GM12878 (cell line): Measurements from ENCODE around the gene OAS1. TPM values are rescaled to one million over a fixed set of nuclear protein-coding genes. Genes with fewer than 3 reads are reported as not detected.

Source experiments
- ATAC-seq: fragments of 200-7000 bp; cut with Tn5 transposase; 3 replicates; pipeline ENCODE4 v1.9.1; 2020; ENCODE audit warnings: mild to moderate bottlenecking, moderate library complexity
- BruUV-seq: library from RNA; stranded (reverse); fragments of 400-500 nt; replicated peaks from 2 replicates; lab custom pipeline; 2021; lab: Mats Ljungman, UMichigan
- CTCF ChIA-PET: fragments of 300-600 bp; sonication (Branson Sonifier 250); formaldehyde crosslinking; extraction: SDS; loops from one replicate; lab custom pipeline; 2021; ENCODE audit warnings: inconsistent platforms; lab: Yijun Ruan, JAX
- POLR2A ChIA-PET: fragments of 350-600 bp; formaldehyde crosslinking; extraction: SDS; loops from one replicate; lab custom pipeline; 2021; ENCODE audit warnings: inconsistent platforms; lab: Charles Lee
- RAD21 ChIA-PET: fragments of 300-600 bp; sonication (Branson Sonifier 250); formaldehyde crosslinking; loops from one replicate; lab custom pipeline; 2023; ENCODE audit warnings: antibody characterized with exemption; ENCODE audit not compliant: unreplicated experiment; lab: Charles Lee
- SMC1A ChIA-PET: fragments of 300-600 bp; sonication (Branson Sonifier 250); formaldehyde crosslinking; loops from one replicate; lab custom pipeline; 2023; ENCODE audit not compliant: unreplicated experiment, uncharacterized antibody; lab: Charles Lee
- DNase-seq: peaks from one replicate; pipeline ENCODE4 v3.0.0-alpha.2; 2011; ENCODE audit warnings: low read depth, low spot score
- FAIRE-seq: peaks from 3 replicates; lab custom pipeline; 2011; peaks lifted over from hg19 to GRCh38; lab: Jason Lieb, UNC
- H2AFZ ChIP-seq: 2 replicates; pipeline ENCODE4 v1.6.0; 2011; ENCODE audit warnings: low read depth, low read length, control low read depth; ENCODE audit not compliant: control insufficient read depth
- H3K27ac ChIP-seq: 2 replicates; pipeline ENCODE4 v1.5.1; 2011; ENCODE audit warnings: control low read depth; ENCODE audit not compliant: control insufficient read depth, insufficient read depth
- H3K27me3 ChIP-seq, 2 experiments: replicated peaks in 1 of 2; 2 replicates each; pipeline versions ENCODE4 v1.6.0 to v1.6.1; 2011; ENCODE audit warnings: low read length in 1 of 2; ENCODE audit not compliant: control insufficient read depth in 2 of 2, insufficient read depth in 2 of 2
- H3K36me3 ChIP-seq, 2 experiments: 2 replicates each; pipeline ENCODE4 v1.5.1; 2011; ENCODE audit warnings: low read length in 1 of 2; ENCODE audit not compliant: control insufficient read depth in 2 of 2, insufficient read depth in 2 of 2
- H3K4me1 ChIP-seq: 2 replicates; pipeline ENCODE4 v1.6.1; 2011; ENCODE audit warnings: mild to moderate bottlenecking, low read length, moderate library complexity, mixed read lengths; ENCODE audit not compliant: control insufficient read depth, insufficient read depth
- H3K4me2 ChIP-seq: 2 replicates; pipeline ENCODE4 v1.6.0; 2011; ENCODE audit warnings: control low read depth; ENCODE audit not compliant: control insufficient read depth, insufficient read depth
- H3K4me3 ChIP-seq: fragments of 200-600 bp; sonication (generic); 2 replicates; pipeline ENCODE4 v1.5.1; 2016
- H3K79me2 ChIP-seq: 2 replicates; pipeline ENCODE4 v1.6.0; 2011; ENCODE audit warnings: low read length; ENCODE audit not compliant: control insufficient read depth, insufficient read depth
- H3K9ac ChIP-seq: 2 replicates; pipeline ENCODE4 v1.8.0; 2011; ENCODE audit warnings: low read length, control low read depth, mixed read lengths; ENCODE audit not compliant: control insufficient read depth, insufficient read depth
- H3K9me3 ChIP-seq: replicated peaks from 3 replicates; pipeline ENCODE4 v1.5.1; 2011; ENCODE audit warnings: mild to moderate bottlenecking, low read length; ENCODE audit not compliant: control insufficient read depth, insufficient read depth
- H4K20me1 ChIP-seq: 2 replicates; pipeline ENCODE4 v1.6.0; 2011; ENCODE audit not compliant: control insufficient read depth, insufficient read depth
- BCL3 ChIP-seq: IDR thresholded peaks from 2 replicates; pipeline ENCODE4 v1.6.1; 2011; ENCODE audit warnings: borderline replicate concordance, low read depth, mild to moderate bottlenecking, moderate library complexity, low read length; ENCODE audit not compliant: insufficient read depth, poor library complexity, severe bottlenecking
- BHLHE40 ChIP-seq, 2 experiments: fragments of 450-650 bp in 1 of 2; IDR thresholded peaks; 2 replicates each; pipeline ENCODE4 v1.6.1; 2011 to 2017; ENCODE audit warnings: low read depth in 2 of 2, borderline replicate concordance in 1 of 2, improper control_type of control experiment in 1 of 2, low read length in 1 of 2, mild to moderate bottlenecking in 1 of 2
- BRCA1 ChIP-seq: IDR thresholded peaks from 2 replicates; pipeline ENCODE4 v1.6.1; 2011; ENCODE audit warnings: low read depth, low read length, improper control_type of control experiment
- CBFB ChIP-seq: IDR thresholded peaks from 2 replicates; pipeline ENCODE4 v1.6.1; 2016; ENCODE audit warnings: antibody characterized with exemption, low read depth
- CBX3 ChIP-seq: fragments of 200-600 bp; sonication (generic); IDR thresholded peaks from 2 replicates; pipeline ENCODE4 v1.6.1; 2016; ENCODE audit warnings: low read depth, borderline replicate concordance
- CBX5 ChIP-seq: sonication (generic); IDR thresholded peaks from 2 replicates; pipeline ENCODE4 v1.6.1; 2016; ENCODE audit warnings: low read depth, moderate library complexity, mild to moderate bottlenecking, inconsistent platforms
- CHD4 ChIP-seq: fragments of 200-600 bp; sonication (generic); IDR thresholded peaks from 2 replicates; pipeline ENCODE4 v1.6.1; 2016; ENCODE audit warnings: mild to moderate bottlenecking
- HDAC2 ChIP-seq: fragments of 200-600 bp; sonication (generic); IDR thresholded peaks from 2 replicates; pipeline ENCODE4 v1.6.1; 2017
- IKZF1 ChIP-seq: fragments of 450-650 bp; conservative IDR thresholded peaks from 2 replicates; pipeline ENCODE4 v1.6.1; 2017; ENCODE audit warnings: antibody characterized with exemption, mild to moderate bottlenecking
- IRF5 ChIP-seq: fragments of 450-650 bp; IDR thresholded peaks from 2 replicates; pipeline ENCODE4 v1.6.1; 2017; ENCODE audit warnings: borderline replicate concordance
- JUNB ChIP-seq: IDR thresholded peaks from 2 replicates; pipeline ENCODE4 v1.6.1; 2016; ENCODE audit warnings: antibody characterized with exemption, mild to moderate bottlenecking
- NBN ChIP-seq: fragments of 450-650 bp; IDR thresholded peaks from 2 replicates; pipeline ENCODE4 v1.6.1; 2016
- NR2C2 ChIP-seq: IDR thresholded peaks from 2 replicates; pipeline ENCODE4 v1.6.1; 2011; ENCODE audit warnings: borderline replicate concordance, low read depth; ENCODE audit not compliant: control insufficient read depth, insufficient read length
- SIN3A ChIP-seq: IDR thresholded peaks from 2 replicates; pipeline ENCODE4 v1.6.1; 2012; ENCODE audit warnings: low read depth, low read length, improper control_type of control experiment
- SKIL ChIP-seq: fragments of 450-650 bp; IDR thresholded peaks from 2 replicates; pipeline ENCODE4 v1.6.1; 2017; ENCODE audit warnings: mild to moderate bottlenecking, low read depth, inconsistent platforms; ENCODE audit not compliant: poor library complexity, severe bottlenecking
- SMC3 ChIP-seq: IDR thresholded peaks from 2 replicates; pipeline ENCODE4 v1.6.1; 2011; ENCODE audit warnings: low read length, improper control_type of control experiment, borderline replicate concordance
- ZBED1 ChIP-seq: IDR thresholded peaks from 2 replicates; pipeline ENCODE4 v1.6.1; 2016; ENCODE audit warnings: borderline replicate concordance
- WGBS: methylation state at CpG from one replicate; pipeline ENCODE4 v1.1.6; 2016; ENCODE audit warnings: low lambda C conversion rate; ENCODE audit not compliant: insufficient replicate concordance, insufficient coverage; ENCODE audit errors: missing lambda C conversion rate; 5-methylcytosine and 5-hydroxymethylcytosine counted together
- in situ Hi-C: fragments of 300-500 bp; cut with MboI; formaldehyde crosslinking; loops from 9 replicates; pipeline ENCODE4 v1.14.3; 2018; ENCODE audit warnings: mixed read lengths
- intact Hi-C: fragments of 100-400 bp; cut with micrococcal nuclease; formaldehyde crosslinking; loops from one replicate; pipeline ENCODE4 v1.14.2; 2022; ENCODE audit not compliant: unreplicated experiment
- polyA plus RNA-seq, 11 experiments: library from polyadenylated mRNA; depleted of rRNA in 4 of 11; unstranded in 6 of 11; stranded (reverse) in 5 of 11; fragments of >200 nt; fragmentation: Nextera tagmentation in 4 of 11; fragmentation: Illumina TruSeq in 1 of 11; extraction: Ambion mirVana in 4 of 11; extraction: Trizol in 1 of 11; gene quantifications; 1 replicate in 1 of 11; 2 replicates in 10 of 11; pipeline versions ENCODE4 v1.2.1 to v1.2.3, GENCODE V29; 2011 to 2016; ENCODE audit warnings: inconsistent platforms in 2 of 11, missing spikeins in 2 of 11, low read depth in 1 of 11
- total RNA-seq, 4 experiments: library from RNA; depleted of rRNA in 3 of 4; stranded (reverse); fragments of >200 nt in 3 of 4; fragmentation: Illumina TruSeq in 1 of 4; extraction: Trizol in 1 of 4; gene quantifications; 2 replicates each; pipeline versions ENCODE4 v1.2.1 to v1.2.3, GENCODE V29; 2013 to 2021

The OAS1 gene
- total and polyA plus RNA-seq, 10 of the 15 experiments (the other 5 are each of a cell fraction or from before 2014, with no cell fraction given), result 44.7 to 287 (median 64.3) TPM

- no peaks in the 10 kb centered on the region for H3K9me3 ChIP-seq
- CTCF ChIA-PET, result no interaction called here
- H3K4me1 ChIP-seq, result no peaks in the 10 kb centered on the region
- TF ChIP-seq BCL3, result no peak
- no peak for TF ChIP-seq BRCA1
- no peak for TF ChIP-seq SMC3
- TF ChIP-seq CBX5, result no peak
- no peak for TF ChIP-seq IRF5
- no peak for TF ChIP-seq BHLHE40 (IDR thresholded peaks at IDR 0.05; ENCODE audit: borderline replicate concordance in 1 of 2, low read depth in 2 of 2, low read length in 1 of 2)
- TF ChIP-seq HDAC2, result no peak
- no peak for TF ChIP-seq CBX3
- no peak for TF ChIP-seq CBFB
- no peak for TF ChIP-seq IKZF1
- TF ChIP-seq JUNB, result no peak
- TF ChIP-seq NBN, result no peak
- TF ChIP-seq NR2C2, result no peak
- no peak for TF ChIP-seq ZBED1
- no peak for TF ChIP-seq CHD4
- no peak for TF ChIP-seq SKIL
- no peak for TF ChIP-seq SIN3A
- TF ChIP-seq, all 136 proteins: peak for 0
- FAIRE-seq (no peak), DNase-seq (no peak), ATAC-seq (no peak)
- ChIA-PET POLR2A (interaction anchor here (0.7 to 1.3 kb wide), 2 partner anchors 13 to 15 kb away, joined by 3 to 5 read pairs; no protein-coding TSS in a partner anchor), RAD21 (no interaction called here), SMC1A (interaction anchor here (1.6 kb wide), 1 partner anchor 9 kb away, joined by 5 read pairs; no protein-coding TSS in a partner anchor)
- no peak overlapping the region for H3K4me3 ChIP-seq
- no peak overlapping the region for H3K9ac ChIP-seq
- in situ Hi-C loops, result no loop called here
- no peaks in the 10 kb centered on the region for H3K36me3 ChIP-seq
- no peaks in the 10 kb centered on the region for H3K79me2 ChIP-seq
- intact Hi-C loops, result no loop called here
- H3K27ac ChIP-seq, result no peak overlapping the region
- H3K4me2 ChIP-seq, result no peak overlapping the region
- BruUV-seq, result no TSS peak
- no peak overlapping the region for H2AFZ ChIP-seq
- H3K27me3 ChIP-seq, result no peaks in the 10 kb centered on the region; a peak in 1 of 4 replicates
- 31% methylated on average over 7 of the region's 7 CpGs for WGBS
- no peaks in the 10 kb centered on the region for H4K20me1 ChIP-seq
These were observed 45.5 kb upstream of the OAS1 start for GRCh38 chr12:112861284-112861683.
